Frontal cortex (tissue), 4 donors: ENCODE results near the gene FRMD4A. TPM values are rescaled to one million over a fixed set of nuclear protein-coding genes. Genes with fewer than 3 reads are reported as not detected.

Experiments used
- DNase-seq, 2 donors: peaks; one replicate each; pipeline ENCODE4 v3.0.0; 2012; ENCODE audit warnings: low spot score in 2 of 2
- FAIRE-seq: peaks from 2 replicates; lab custom pipeline; 2012; peaks lifted over from hg19 to GRCh38; lab: Jason Lieb, UNC
- total RNA-seq: library from RNA; depleted of rRNA; stranded (reverse); fragments of >200 nt; gene quantifications from one replicate; pipeline ENCODE4 v1.2.3, GENCODE V29; 2014
- donor health status: control.
- donor health status: control.
- donor health status: control.

Gene FRMD4A
- total RNA-seq, 1 donor from 2014 or later, result 69.7 TPM

DNA sequence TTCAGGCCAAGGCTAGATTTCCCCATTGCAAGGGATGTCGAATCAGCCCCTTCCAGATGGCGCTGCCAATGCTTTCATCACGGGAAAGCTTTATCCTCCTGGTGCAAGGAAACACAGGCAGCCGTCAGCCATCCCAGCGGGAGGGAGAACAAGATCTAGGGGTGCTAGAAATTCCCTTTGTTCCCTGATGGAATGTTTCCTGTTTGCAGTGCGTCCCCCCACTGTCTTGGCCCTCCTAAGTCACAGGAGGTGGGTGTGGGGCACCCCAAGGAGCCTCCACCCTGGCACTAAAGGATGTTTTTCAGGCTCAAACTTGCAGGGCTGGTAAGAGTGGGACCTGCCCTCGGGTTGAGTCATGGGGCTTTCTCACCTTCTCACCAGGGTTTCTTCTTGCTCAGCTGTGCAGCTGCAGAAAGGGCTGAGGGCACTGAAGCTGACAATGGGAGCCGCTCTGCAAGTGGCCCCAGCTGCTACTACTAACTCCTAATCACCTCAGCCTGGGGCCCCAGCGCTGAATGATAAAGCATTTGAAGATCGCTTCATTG, 640.4 kb downstream of the FRMD4A start:
- DNase-seq (no peak), FAIRE-seq (no peak)

DNA sequence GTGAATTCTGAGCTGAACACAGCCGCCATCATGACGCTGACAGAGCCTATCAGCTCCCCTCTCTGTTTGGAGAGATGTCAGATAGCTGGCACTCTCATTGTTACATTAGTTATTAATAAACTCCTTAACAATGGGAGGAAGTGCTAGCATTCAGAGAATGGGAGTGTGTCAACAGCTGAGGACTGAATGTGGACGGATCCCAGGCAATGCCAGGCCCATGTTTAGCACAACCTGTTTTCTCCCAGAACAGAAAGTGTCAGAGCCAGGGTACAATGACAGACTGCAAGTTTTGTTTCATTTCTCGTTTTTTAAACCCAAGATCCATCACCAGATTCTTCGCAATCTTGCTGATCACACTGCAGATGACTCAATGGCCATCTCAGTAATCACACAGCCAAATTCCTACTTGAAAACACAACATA, 644.4 kb downstream of the FRMD4A start:
- FAIRE-seq (no peak), DNase-seq (no peak)

DNA sequence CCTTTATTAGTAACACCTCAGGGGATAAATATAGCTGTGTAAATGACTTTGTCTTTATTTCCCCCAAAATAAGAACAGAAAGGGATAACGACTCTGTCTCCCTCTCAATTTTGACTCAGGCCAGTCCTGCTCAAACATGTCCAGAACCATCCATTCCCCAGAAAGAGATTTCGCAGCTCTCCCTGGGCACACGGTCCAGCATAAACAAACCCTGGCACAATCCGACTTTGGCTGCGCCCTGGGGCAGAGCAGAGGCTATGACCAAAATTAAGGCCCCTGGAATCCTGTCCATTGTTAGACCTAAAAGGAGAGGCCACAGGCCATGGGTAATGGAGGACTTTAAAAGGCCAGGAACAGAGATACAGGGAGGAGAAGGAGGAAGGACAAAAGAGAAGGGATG, 644.8 kb downstream of the FRMD4A start:
- DNase-seq (no peak), FAIRE-seq (no peak)

DNA sequence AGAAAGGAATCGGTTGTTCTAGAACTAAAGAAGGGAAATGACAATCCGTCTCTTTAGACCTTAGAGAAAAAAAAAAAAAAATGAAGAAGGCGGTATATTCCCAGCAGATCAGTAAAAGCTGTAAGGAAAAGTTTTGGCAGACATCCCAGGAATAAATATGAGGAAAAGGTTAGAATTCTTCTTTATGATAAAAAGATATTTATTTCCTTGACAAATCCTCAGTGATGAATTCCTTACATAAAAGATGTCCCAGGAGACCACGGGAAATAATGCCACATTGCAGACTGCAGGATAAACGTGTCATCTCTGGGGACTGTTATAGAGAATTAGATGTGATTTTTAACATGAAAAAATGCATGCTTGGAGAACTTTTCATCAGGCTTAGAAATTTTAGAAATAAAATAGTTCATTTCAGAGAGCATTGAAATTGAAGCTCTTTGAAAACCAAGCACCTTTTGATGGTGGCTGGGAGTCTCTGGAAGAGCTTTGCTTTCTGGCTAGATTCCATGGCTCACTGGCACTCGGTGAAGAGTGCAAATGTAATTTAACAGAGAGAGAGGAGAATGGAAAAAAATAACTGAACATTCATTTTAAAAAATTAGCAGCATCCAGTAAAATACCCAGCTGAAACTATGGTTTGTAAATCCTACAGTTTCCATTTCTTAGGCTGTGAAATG, 645.8 kb downstream of the FRMD4A start:
- FAIRE-seq, result no peak
- no peak for DNase-seq

DNA sequence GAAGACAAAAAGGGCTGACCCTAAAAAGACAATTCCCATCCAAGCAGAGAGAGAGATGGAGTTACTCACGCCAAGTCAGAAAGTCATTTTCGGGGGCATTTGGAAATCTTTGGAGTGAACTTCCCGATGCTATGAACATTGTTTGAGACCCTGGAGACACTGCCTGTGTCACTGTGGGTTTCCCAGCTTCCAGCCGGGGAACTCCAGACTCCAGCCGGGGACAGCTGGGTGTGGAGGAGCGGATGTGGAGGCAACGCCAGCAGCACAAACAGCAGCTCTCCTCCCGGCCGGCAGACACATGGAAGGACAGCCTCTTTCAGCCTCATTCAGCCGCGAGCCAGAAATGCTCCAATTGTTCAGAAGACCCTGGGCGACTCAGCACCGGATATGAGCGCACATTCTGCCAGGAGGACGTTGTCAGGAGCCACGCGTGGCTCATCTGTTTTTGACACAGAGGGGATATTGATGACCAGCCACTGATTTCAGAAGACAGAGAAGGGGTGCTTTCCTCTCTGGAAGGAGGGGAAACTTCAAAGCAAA, 646.4 kb downstream of the FRMD4A start:
- peak in 1 of 2 donors; percentile 64 for DNase-seq
- FAIRE-seq, result no peak

DNA sequence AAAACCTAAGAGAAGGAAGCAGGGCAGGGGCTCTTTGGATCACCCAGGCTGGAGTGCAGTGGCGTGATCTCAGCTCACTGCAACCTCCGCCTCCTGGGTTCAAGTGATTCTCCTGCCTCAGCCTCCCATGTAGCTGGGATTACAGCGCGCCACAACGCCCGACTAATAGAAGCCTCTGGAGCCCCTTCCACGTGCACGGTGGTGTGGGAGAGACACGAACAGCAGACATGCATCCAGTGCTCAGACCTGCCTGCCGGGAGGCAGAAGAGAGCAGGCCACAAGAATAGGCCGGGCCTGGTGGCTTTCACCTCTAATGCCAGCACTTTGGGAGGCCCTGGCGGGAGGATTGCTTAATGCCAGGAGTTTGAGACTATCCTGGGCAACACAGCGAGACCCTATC, 647.7 kb downstream of the FRMD4A start:
- FAIRE-seq, result no peak

DNA sequence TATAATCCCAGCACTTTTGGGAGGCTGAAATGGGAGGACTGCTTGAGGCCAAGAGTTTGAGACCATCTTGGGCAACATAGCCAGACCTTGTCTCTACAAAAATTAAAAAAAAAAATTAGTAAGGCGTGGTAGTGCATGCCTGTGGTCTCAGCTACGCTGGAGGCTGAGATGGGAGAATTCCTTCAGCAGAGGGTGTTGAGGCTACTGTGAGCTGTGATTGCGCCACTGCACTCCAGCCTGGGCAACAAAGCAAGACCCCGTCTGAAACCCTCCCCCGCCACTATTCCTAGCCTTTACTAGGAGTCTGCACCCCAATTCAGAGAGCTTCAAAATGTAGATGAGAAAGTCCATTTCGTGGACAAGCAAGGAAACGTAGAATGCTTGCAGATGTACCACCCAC, 648.8 kb downstream of the FRMD4A start:
- FAIRE-seq (no peak), DNase-seq (no peak)

More for the DNA sequence above, 647.7 kb downstream of the FRMD4A start:
- DNase-seq, result no peak

DNA sequence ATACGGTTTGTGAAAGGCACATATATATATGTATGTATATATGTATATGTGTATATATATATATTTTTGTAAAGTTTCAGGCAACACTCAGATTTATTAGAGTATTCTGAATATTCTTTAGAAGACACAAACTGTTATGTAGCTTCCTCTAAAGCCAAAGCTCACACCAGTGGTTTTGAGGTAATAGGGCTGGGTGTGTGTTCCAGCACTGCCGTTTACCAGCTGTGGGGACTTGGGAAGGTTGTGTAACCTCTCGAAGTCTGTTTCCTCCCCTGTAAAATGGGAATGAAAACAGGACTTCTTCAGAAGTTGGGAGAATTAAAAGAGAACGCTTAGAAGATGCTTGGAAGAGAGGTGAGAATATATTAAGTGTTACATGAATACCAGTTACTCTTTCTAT, 649.2 kb downstream of the FRMD4A start:
- FAIRE-seq (no peak), DNase-seq (no peak)

DNA sequence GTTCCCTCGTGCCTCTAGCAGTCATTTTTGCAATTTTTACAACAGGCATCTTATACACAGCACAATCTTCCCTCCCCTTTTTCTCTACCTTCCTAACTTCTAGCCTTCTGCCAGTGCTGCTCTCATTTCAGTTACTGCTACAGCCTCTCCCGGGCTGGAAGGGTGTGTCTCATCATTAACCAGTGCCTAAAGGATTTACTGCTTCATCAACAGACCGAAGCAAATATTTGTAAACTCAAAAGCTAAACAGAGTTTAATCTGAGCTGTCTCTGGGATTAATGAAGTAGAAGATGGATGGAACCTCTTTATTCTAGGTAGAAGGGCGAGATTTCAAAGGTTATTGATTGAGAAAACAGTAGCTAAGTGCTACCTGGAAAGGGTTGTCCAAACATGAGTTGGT, 649.6 kb downstream of the FRMD4A start:
- no peak for DNase-seq
- FAIRE-seq, result no peak

DNA sequence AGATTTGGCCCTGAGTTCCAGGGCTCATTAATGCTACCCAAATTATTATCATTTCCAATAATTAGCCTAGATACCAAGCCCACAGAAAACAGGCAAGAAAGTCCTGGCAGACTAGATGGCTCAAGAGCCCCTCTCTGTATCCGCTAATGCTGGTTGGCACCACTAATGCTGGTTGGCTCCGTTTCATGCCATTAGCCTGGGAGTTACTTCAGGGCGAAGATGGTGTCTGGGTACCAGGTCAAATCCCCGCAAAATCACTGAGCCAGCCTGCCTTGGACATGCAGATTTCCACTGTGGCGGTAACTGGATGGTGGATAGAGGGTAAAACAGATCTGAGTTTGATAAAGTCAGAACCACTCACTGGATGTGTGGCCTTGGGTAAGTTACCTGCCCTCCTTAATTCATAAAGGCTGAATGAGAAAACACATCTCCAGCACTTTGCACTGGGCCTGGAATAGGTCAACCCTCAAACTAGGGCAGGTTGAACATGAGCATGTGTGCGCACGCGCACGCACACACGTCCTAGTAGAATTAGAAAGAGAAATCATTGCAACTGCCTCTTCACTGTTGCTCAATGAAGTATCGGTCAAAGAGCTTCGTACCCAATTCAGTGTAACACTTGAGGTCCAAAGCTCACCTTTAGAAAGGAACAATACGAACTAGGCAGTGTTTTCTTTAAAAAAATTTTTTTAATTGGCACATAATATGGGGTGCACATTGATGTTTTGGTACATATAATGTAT, 652.5 kb downstream of the FRMD4A start:
- FAIRE-seq (no peak), DNase-seq (no peak)

DNA sequence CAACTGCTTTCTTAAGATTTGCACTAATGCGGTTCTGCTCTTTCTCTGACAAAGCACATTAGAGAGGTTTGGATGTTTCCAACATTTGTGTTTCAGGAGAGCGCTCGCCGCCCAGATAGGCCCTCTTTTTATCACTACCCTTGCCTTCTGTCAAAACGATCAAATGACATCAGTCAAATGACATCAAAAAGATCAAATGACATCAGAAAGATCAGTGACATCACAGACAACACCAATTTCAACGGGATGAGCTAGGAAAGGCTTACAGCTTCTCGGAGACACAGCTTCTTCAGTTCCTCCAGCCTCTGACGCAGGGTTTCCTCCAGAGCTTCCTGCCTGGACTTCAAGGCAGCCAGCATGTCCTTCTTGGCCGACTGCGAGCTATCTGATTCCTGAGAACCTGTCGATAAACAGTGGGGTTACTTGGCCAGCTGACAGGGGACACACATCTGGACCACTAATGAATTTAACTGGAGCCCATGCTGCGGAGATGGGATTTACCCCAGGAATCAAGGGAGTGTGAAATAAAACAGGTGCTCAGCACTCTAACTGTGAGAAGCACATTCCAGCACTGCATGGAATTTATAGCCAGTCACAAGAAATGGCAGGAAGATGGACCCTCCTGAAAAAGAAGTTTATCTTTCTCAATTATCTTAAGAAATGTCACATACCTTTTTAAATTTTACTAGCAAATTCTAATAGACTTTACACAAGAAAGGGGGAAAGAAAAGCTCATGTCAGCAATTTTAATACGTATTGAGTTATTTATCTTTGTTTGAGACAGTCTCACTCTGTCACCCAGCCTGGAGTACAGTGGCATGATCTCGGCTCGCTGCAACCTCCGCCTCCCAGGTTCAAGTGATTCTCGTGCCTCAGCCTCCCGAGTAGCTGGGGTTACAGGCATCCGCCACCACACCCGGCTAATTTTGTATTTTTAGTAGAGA, 655.8 kb downstream of the FRMD4A start:
- no peak for FAIRE-seq
- DNase-seq, result no peak

DNA sequence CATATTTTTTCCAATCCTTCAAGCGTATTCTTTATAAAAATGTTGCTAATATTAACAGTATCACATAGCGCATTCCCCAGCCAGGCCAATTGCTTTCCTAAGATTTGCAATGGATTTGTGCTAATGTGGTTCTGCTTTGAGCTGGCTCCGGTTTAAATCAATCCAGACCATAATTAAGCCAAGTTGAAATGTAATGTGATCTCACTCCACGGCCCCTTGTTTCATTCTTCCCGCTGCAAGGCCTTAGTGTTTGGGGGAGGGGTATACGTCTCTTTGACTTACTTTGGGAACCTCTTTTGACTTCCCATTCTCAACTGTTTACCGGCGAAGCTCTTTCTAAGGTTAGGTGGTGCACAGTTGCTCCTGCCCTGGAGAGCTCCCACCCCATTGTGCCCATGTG, 657.6 kb downstream of the FRMD4A start:
- FAIRE-seq (no peak), DNase-seq (no peak)

DNA sequence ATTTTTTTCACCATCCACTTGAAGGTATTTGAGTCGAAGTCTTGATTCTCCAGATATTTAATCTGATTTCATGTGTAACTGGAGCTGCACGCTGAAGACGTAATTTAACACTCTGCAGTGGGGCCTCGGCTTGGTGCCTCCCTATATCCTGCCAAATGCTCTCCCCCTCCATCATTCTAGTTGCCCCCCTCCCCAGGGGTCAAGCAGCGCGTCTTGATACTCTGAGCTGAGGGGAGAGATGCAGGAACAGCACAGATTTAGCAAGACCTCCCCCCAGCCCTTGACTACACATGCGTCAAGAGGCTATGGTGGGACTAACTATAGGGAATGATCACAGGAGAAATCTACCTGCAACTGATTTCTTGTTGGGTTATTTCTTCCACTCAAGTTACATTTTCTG, 658.2 kb downstream of the FRMD4A start:
- no peak for DNase-seq
- no peak for FAIRE-seq

DNA sequence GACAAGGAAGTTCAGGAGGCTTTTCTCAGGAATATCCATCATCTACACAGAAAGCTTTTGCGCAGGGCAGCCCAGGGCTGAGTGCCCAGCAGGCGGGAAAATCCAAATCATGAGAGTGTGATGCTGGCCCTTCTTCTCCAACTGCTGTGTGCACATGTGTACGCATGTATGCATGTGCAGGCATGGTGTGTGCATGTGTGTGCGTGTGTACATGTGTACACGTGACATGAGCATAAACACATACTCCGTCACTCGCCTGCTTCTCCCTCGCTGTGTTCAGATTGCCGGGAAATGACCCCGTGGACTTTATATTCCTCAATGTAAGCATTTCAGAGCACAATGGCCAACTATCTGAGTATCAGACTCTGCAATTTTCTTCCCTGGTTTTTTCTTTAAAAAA, 658.8 kb downstream of the FRMD4A start:
- DNase-seq (no peak), FAIRE-seq (no peak)

DNA sequence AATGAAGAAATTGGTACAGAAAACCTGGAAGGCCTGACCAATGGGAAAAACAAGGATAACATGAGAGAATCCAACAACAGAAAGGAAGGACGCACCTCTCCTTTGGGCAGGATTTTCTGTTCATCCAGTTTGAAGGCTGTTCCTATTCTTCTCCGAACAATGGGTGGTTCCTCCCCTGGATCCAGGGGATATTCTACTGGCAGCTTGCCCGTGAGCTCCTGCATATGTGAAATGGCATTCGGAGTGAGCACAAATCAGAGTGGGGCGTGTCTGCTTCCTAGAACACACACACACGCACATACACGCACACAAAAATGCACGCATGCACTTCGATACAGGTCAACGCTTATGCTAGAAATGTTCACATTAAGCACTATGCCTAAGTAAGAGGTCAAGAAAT, 660.4 kb downstream of the FRMD4A start:
- no peak for FAIRE-seq

DNA sequence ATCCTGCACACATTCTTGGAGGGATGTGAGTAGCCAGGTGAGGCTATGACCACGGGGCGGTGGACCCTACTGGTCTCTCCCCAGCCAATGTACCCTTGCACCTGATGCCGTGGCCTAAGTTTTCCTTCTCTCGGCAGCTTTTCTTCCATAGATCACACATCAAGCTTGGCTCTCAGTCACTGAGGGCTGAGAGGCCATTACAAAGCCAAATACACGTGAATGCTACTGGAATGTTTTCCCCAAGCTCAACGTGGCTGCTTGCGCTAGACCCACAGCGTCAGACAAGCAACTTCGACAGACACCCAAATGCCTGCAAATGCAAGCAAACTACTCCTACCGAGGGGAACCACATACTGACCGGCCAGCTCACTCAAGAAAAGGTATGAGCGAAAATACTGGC, 660.8 kb downstream of the FRMD4A start:
- no peak for DNase-seq
- no peak for FAIRE-seq

More for the DNA sequence above, 660.4 kb downstream of the FRMD4A start:
- no peak for DNase-seq

DNA sequence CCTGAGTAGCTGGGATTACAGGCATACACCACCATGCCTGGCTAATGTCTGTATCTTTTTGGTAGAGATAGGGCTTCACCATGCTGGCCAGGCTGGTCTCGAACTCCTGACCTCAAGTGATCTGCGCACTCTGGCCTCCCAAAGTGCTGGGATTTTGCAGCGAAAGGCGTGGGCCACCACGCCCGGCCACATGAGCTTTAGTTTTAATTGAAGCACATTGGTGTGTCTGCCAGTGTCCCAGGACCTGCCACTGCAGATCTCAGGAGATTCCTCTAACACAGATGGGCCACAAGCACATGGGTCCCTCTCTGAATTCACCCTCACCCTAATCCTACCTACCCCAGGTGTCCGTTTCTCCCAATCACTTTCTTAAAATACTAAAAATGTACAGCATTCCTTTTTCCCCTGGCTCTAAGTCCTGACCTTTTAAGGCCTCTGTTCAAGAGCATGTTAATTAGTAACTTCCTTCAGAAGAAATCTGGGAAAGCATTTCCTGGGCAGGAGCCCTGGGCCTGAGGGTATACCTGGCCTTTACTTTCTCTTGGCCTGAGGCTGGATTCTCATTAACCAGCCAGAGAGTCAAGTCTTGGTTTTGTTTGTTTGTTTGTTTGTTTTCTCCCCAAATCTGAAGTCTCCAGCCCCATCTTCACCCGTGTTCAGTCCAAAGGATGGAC, 661.4 kb downstream of the FRMD4A start:
- no peak for DNase-seq
- no peak for FAIRE-seq

DNA sequence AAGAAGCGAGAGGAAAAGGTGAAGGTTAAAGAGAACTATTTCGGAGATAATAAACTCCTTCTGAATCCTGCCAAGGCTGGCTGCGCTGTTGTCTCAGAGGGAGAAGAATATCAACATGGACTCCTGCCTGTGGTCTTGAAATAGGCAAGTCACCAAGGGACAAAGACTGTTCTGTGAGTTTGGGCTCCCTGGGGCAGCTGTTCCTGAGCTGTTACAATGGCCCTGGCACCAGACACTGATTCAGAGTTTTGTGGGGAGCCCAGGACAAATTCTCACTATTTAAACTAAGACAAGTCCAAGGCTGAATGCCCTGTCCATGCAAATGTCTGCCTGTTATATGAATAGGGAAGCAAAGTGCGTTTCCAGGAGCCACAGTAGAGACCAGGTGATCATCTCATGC, 662.6 kb downstream of the FRMD4A start:
- FAIRE-seq, result no peak
- DNase-seq, result no peak

DNA sequence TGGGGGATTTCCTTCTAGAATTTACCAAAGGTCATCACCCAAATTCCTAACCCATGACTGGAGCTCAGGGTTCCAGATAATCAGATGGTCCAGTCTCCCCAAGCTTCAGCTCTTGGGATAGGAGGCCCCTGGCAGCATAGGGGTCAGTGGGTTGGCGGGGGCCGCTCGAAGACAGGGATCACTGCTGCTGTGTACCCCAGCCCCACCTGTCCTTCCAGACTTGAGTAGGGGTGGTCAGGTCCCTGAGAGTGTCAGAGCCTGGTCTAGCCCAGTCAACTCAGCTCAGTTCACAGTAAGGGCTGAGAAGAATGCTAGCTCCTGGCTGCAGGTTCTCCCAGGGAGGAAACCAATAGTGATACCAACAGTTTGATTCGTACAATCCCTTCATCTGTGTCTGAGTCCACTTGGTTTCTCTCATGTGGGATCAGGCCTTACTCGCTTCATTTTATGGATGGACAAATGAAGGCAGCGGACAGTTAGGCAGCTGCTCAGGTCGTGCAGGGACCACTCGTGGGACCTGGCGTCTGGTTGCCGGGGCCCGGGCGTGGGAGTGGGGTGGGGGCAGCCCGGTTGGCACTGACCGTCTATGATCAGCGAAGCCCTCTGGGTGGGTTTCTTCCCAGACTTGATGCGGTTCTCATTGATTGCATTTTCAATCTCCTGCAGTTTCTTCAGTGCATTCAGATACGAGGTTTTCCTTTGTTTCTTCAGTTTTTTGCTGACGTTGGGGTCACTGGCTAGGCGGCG, 665.0 kb downstream of the FRMD4A start:
- FAIRE-seq, result no peak
- no peak for DNase-seq
